ENCODE results near the gene RRAGA. TPM values are rescaled to one million over a fixed set of nuclear protein-coding genes. Genes with fewer than 3 reads are reported as not detected.
"Not testable (repeated sequence)": the region's sequence is repeated elsewhere in the genome, so short reads cannot be mapped to it uniquely, and the experiment has no call there.

The RRAGA gene
- total and polyA plus RNA-seq, 5 donors from 2014 or later, result 36.0 to 145 (median 123) TPM

GRCh38 chr9:19097431-19097830 lies 48.2 kb downstream of the RRAGA start:
- Mint-ChIP-seq H3K4me1 (peaks cover 6 to 54% (median 32%) of the 10 kb centered on the region in 4 donors), H3K27ac (peak overlapping the region; percentile 7 to 72 (median 43)), H3K36me3 (peaks cover 13% of the 10 kb centered on the region), H3K4me3 (peak overlapping the region; percentile 56 to 74 (median 68))
- not testable (repeated sequence) for H3K9me3 ChIP-seq (ENCODE audit: control insufficient read depth in 2 of 2, low read length in 2 of 2); H3K27ac ChIP-seq (ENCODE audit: insufficient read depth, low read length, poor library complexity, severe bottlenecking); H3K9me3 Mint-ChIP-seq; DNase-seq; ATAC-seq (ENCODE audit: low read depth in 2 of 2); H3K27me3 ChIP-seq (ENCODE audit: control insufficient read depth, insufficient read depth, low read length); H3K27me3 Mint-ChIP-seq
- peak overlapping the region; percentile 57 for H3K4me3 ChIP-seq (ENCODE audit: low read depth, low read length)
- H3K36me3 ChIP-seq (ENCODE audit: control insufficient read depth, insufficient read depth, low read length), result peaks cover 33% of the 10 kb centered on the region
- peaks cover 28% of the 10 kb centered on the region for H3K4me1 ChIP-seq (ENCODE audit: control insufficient read depth, insufficient read depth, low read length, poor library complexity, severe bottlenecking)

Other genes with a start within 250 kb of the RRAGA start
- 0.30 TPM for gene SAXO1, start 16.2 kb upstream of the RRAGA start, total RNA-seq
- gene SAXO1, start 16.2 kb upstream of the RRAGA start, polyA plus RNA-seq, result under 1 TPM in 2 of 4 donors, not detected in 2; 0.03 to 0.10 TPM
- gene HAUS6, start 53.5 kb downstream of the RRAGA start, total RNA-seq, result 13.2 TPM
- 1 to 10 TPM; 4.5 to 6.0 (median 5.4) TPM for gene HAUS6, start 53.5 kb downstream of the RRAGA start, polyA plus RNA-seq
- gene PLIN2, start 78.1 kb downstream of the RRAGA start, total RNA-seq, result 58.4 TPM
- gene PLIN2, start 78.1 kb downstream of the RRAGA start, polyA plus RNA-seq, result 10 to 100 TPM; 72.0 to 93.1 (median 79.8) TPM
- 47.7 TPM for gene DENND4C, start 181.3 kb downstream of the RRAGA start, total RNA-seq
- gene DENND4C, start 181.3 kb downstream of the RRAGA start, polyA plus RNA-seq, result 10 to 100 TPM; 25.6 to 34.4 (median 30.2) TPM